ENCODE results near the gene PLEKHA6.
A peak's percentile ranks its signal among the peaks of the same experiment; 100 is the strongest.

PLEKHA6 gene

GRCh38 chr1:204211046-204211445, 148.7 kb downstream of the PLEKHA6 start:
- TF ChIP-seq CTCF (conservative IDR thresholded peaks at IDR 0.05; ENCODE audit: low read length) = no peak
- H3K4me3 ChIP-seq (ENCODE audit: low read length) = no peak overlapping the region
- DNase-seq (ENCODE audit: low read depth) = no peak

GRCh38 chr1:204207136-204207616, 152.6 kb downstream of the PLEKHA6 start:
- no peak overlapping the region for H3K4me3 ChIP-seq (ENCODE audit: low read length)
- DNase-seq (ENCODE audit: low read depth) = no peak
- peak; percentile 82 for TF ChIP-seq CTCF (conservative IDR thresholded peaks at IDR 0.05; ENCODE audit: low read length)

GRCh38 chr1:204206121-204206520, 153.6 kb downstream of the PLEKHA6 start:
- H3K4me3 ChIP-seq (ENCODE audit: low read length) = no peak overlapping the region
- peak; percentile 33; the same call in 1 of the 2 replicates for TF ChIP-seq CTCF (conservative IDR thresholded peaks at IDR 0.05; ENCODE audit: low read length)
- DNase-seq (ENCODE audit: low read depth) = peak; percentile 41

GRCh38 chr1:204205486-204205885, 154.2 kb downstream of the PLEKHA6 start:
- no peak overlapping the region for H3K4me3 ChIP-seq (ENCODE audit: low read length)
- DNase-seq (ENCODE audit: low read depth) = no peak
- TF ChIP-seq CTCF (conservative IDR thresholded peaks at IDR 0.05; ENCODE audit: low read length) = no peak

GRCh38 chr1:204204944-204205343, 154.8 kb downstream of the PLEKHA6 start:
- no peak for TF ChIP-seq CTCF (conservative IDR thresholded peaks at IDR 0.05; ENCODE audit: low read length)
- no peak for DNase-seq (ENCODE audit: low read depth)
- no peak overlapping the region for H3K4me3 ChIP-seq (ENCODE audit: low read length)

- DNase-seq (ENCODE audit: low read depth) = no peak
- no peak overlapping the region for H3K4me3 ChIP-seq (ENCODE audit: low read length)
- no peak for TF ChIP-seq CTCF (conservative IDR thresholded peaks at IDR 0.05; ENCODE audit: low read length)
Measured at GRCh38 chr1:204203206-204203767, 156.4 kb downstream of the PLEKHA6 start.

GRCh38 chr1:204202481-204202880, 157.2 kb downstream of the PLEKHA6 start:
- no peak overlapping the region for H3K4me3 ChIP-seq (ENCODE audit: low read length)
- DNase-seq (ENCODE audit: low read depth) = no peak
- no peak for TF ChIP-seq CTCF (conservative IDR thresholded peaks at IDR 0.05; ENCODE audit: low read length)

All from AG10803 (cell line).